CD4-positive, alpha-beta T cell treated with Interleukin-4 for 4 hours (primary cell): ENCODE data around the gene PGAP1.
"Not testable (repeated sequence)": the region's sequence is repeated elsewhere in the genome, so short reads cannot be mapped to it uniquely, and the experiment has no call there.

Source experiments
- DNase-seq: peaks from one replicate; pipeline ENCODE4 v3.0.0-alpha.2; 2020

The PGAP1 gene

DNA sequence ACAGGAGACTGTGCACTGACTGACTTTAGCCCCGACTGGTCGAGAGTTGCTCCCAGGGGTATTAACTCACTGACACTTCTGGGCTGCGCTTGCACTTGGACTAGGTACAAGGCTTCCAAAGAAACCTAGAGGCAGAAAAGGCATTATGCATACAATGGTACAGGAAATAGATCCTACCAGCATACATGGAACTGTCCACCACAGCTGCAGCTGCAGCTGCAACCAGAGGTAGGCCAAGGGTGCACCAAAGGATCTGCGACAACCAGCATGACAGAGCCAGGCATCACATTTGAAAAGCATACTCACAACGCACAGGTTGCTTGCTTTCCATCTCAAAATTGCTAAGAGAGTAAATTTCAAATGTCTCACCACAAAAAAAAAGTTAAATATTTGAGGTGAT lies 22.6 kb upstream of the PGAP1 start:
- DNase-seq, result no peak

- DNase-seq, result no peak
Observed at GRCh38 chr2:196944570-196944969, 18.1 kb upstream of the PGAP1 start.

GRCh38 chr2:196941398-196942078 lies 15.0 kb upstream of the PGAP1 start:
- DNase-seq, result no peak

DNA sequence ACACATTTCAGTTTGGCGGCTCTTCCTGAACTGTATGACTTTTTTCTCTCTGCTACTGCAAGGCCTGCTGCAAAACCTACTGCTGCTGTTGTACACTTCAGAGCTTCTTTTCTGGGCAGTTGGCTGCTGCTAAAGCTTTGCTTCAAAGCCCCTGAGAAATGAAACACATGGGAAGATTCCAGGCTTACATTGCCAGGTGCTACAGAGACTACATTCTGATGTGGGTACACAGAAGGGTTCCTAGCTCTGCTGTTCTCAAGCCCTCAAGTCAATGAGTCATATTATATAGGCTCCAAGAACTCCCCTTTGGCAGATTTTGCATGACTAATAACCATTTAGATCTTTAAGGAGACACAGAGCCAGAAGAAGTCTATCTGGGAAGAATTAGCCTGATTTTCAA lies 12.9 kb upstream of the PGAP1 start:
- no peak for DNase-seq

DNA sequence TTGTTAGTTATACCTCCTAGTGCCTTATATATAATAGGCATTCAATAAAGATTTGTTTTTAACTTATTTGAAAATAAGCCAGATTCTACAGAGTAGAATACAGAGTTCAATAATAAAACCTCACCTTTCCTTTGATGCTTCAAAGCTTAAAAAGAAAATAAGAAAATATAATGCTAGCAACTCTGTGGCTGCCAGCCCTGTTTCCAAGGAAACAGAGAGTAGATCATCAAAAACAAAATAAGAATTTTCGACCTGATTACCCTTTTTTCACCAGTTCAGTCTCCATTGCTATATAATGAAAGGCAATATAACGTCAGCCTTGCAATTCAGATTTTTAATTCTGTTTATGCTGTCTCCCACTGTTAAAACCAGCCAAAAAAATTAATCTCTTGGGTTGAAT lies 8.9 kb upstream of the PGAP1 start:
- peak; percentile 42 for DNase-seq

DNA sequence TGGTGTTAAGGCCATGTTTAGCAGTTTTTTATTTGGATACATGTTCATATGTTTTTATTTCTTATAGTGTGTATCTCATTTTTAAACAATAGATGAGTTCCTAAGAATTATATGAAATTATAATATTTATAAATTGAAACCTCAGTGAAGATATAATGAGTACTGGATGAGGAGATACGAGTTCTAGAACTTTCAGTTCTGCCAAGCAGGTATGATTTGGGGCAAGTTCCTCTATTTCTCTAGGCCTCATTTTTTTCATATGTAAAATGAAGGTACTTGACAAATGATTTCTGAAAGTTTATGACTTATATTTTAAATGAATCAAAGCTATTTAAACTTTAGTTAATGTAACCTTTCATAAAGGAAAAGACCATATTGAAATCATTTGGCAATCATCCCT lies 8.2 kb upstream of the PGAP1 start:
- DNase-seq, result no peak

DNA sequence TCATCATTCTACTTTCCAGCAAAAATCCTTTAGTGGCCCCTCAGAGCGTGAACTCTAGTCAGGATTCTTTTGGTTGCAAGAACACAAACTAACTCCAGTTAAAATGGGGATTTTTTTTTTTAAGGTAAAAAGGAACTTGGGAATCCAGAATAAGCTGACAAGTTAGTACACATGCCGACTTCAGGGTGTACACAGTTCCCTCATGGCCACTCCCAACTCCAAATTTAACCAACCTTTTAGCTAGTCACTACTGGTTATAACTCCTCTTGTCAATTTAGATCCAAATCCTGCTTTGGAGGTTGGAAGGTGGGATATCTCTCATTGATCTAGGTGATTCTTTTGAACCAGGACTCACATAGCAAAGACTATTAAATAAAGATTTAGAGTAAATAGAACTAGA lies 5.0 kb upstream of the PGAP1 start:
- DNase-seq, result no peak

GRCh38 chr2:196927376-196928225 lies 1.1 kb upstream of the PGAP1 start:
- DNase-seq, result peak; percentile 73

GRCh38 chr2:196925768-196926561 lies 542 bp downstream of the PGAP1 start:
- DNase-seq, result no peak

DNA sequence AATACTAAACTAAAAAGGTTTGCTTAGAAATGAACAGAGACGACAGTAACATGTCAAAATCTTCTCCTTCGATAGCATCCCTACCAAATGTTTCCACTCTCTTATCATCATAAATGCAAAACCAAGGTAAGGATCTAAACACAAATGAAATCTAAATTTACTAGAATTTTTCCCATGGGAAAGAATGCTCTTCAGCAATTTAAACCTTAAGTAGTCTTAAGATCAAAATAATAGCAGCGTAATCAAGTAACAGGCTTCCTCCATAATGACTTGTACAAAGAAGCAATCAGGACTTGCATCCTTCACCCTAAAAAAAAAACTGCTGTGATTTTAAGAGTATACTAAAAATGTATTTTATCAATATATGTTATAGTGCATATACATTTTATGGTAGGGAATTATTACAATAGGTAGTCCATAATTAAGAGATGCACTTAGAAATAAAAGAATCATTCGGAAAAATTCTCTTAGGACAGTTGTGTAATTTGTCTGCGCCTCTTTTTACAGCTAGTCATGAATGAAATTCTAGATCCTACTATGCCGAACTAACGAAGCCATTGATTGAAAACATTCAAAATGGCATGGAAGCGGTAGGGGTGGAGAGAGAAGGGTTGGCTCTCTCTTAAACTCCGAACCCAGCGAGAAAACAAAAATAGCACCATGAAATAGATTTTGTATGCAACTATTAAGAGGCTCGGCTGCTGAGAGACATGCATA lies 1.3 kb downstream of the PGAP1 start:
- DNase-seq, result no peak

DNA sequence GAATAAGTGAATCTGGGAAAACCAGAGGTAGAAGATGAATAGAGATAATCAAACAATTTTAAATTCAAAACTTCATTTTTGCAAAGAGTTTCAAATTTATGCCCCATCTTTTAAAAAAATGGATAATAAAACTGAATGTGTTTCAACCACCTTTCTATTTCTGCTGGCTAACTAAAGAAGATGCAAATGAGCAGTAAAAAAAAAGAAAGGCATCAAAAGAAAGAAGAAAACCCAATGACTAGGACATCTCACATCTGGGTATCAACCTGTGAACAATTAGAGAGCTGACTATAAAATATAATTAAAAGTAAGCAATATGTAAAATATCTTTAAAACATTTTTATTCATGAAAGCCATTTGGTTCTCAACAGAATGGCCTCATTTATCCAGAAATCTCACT lies 2.5 kb downstream of the PGAP1 start:
- DNase-seq, result no peak

DNA sequence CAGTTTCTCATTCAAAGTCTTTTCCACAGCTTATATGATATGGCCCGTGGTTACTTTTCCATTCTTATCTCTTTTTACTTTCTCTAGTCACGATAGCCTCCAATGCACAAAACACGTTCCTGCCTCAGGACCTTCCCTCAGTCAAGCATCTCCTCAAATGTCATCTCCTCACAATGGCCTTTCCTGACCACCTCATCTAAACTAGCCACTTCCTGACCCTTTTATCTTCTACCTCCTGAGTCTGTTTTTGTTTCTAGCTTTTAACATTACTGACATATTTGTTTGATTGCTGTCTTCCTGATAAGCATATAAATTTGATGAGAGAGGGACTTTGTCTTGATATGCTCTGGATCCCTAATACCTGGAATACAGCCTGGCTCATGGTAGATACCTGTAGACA lies 7.6 kb downstream of the PGAP1 start:
- no peak for DNase-seq

- no peak for DNase-seq
Observed at GRCh38 chr2:196917802-196918201, 8.7 kb downstream of the PGAP1 start.

DNA sequence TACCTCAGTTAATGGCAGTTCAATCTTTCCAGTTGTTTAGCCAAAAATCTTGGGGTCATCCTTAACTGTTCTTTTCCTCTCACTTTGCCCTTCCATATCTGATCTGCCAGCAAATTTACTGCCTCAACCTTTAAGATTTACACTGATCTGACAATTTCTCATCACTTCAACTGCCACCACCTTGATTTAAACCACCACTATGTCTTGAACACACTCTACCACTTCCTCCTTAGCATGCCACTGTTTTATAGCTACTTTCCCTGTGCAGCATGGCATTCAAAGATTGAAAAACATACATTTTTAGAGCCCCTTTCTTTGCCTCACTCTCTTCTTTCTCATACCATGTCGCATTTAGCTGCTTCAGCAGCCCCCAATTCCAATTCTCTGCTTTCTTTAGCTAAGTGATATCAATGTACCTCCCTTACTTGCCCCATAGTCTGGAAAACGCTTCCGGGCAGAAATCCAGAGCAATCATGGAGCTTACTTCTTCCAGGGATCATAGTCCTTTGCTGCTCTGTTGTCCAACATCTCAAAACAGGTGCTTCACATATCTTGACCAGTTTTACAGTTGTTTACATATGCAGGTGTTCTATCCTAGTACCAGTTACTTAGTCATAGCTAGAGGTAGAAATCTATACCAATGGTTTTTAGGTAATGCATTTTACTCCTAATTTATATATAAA lies 10.9 kb downstream of the PGAP1 start:
- peak; percentile 22 for DNase-seq

DNA sequence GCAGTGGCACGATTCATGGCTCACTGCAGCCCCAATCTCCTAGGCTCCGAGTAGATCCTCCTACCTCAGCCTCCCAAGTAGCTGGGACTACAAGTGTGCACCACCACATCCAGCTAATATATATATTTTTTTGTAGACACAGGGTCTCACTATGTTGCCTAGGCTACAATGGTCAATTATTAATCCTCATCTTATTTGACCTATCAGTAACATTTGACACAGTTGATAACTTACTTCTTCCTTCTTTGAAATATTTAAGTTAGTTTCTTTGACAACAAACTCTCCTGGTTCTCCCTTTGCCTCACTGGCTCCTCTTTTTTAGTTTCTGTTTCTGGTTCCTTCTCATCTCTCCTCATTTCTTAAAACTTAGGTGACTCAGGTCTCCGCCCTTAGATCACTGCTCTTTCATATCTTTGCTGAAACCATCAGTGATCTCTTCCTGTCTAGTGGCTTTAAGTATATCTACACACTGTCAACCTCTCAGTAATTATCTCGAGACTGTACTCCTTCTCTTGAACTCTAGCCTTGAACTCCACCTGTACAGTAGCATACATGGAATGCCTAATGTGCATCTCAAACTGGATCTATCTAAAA lies 11.5 kb downstream of the PGAP1 start:
- DNase-seq, result peak; percentile 77

- no peak for DNase-seq
Observed at GRCh38 chr2:196913691-196914090, 12.8 kb downstream of the PGAP1 start.

DNA sequence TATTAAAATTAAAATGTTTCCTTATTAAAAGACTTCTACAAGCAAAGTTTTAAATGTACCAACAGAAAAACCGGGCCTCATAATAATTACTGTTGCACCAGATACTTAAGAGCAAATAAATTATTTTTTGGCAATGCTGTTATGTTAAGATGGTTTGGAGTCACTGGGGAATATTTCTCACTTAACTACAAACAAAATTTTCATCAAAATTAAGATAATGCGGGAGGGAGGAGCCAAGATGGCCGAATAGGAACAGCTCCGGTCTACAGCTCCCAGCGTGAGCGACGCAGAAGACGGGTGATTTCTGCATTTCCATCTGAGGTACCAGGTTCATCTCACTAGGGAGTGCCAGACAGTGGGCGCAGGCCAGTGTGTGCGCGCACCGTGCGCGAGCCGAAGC lies 21.1 kb downstream of the PGAP1 start:
- not testable (repeated sequence) for DNase-seq

DNA sequence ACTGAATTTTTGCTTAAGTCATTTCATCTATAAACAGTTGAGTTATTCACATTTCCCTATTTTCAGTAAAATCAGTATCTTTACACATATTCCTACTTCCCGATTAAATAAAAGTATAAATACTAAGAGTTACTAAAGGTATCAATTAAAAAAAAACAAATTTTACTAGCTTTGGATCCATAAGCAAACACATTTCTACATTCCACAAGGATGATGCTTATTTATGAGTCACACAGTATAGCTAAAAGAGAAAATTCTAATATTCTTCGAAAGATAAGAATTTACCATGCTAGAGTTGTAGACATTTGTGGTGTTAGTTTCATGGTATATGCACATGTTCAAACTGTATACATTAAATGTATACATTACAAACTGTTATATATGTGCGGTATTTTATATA lies 23.7 kb downstream of the PGAP1 start:
- no peak for DNase-seq

DNA sequence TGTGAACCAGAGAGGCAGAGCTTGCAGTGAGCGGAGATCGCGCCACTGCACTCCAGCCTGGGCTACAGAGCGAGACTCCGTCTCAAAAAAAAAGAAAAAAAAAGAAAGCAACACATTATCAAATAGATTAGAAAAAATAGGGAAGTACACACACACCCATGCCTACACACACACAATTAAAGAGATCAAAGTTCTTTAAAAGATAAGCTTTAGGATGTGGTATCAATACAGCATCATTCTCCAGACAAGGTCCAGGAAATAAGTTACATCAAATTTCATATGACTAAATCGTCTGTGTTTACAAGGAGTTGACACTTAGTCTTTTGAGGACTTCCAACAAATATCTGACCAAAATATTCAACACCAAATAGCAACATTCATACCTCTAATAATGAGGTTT lies 25.7 kb downstream of the PGAP1 start:
- DNase-seq, result no peak

GRCh38 chr2:196899976-196900375 lies 26.5 kb downstream of the PGAP1 start:
- no peak for DNase-seq

GRCh38 chr2:196891136-196891535 lies 35.4 kb downstream of the PGAP1 start:
- DNase-seq, result no peak

- DNase-seq, result no peak
Observed at GRCh38 chr2:196887431-196887830, 39.1 kb downstream of the PGAP1 start.
